GM18520 (cell line): ENCODE measurements around the gene WDR35.

Experiments used
- ATAC-seq: cut with Tn5 transposase; IDR thresholded peaks from one replicate; pipeline ENCODE4 v1.9.1; 2021; ENCODE audit not compliant: unreplicated experiment

WDR35 gene

DNA sequence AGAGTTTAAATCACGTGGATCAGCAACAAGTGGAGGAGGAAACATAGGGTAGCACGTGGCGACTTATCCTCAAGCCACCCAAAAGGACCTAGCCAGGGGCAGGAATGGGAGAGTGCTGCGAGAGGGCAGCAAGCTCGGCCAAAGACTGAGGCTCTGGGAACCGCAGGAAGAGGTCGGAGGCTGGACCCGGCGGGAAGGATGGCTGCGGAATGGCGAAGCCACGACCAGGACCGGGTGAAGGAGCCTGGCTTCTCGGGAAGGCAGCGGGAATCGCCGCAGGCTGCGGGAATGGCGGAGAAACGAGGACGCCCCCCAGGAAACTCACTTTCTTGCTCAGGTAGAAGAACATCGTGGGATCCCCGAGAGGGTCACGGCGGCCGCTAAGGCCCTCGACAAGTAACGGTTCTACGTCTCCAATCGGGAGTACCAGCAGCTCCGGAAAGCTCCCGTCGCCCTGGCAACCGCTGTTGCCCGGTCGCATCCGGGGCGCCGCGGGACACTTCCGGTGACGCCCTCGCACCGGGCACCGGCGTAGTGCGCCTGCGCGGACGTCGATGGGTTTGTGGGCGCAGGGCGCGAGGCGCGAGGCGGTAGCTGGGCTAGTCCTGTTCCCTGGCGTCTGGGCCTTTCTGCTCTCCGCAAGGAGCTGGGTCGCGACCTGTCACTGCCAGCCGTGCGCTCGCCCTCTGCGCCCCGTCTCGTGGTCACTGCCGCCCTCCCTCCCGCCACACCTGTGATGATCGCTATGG lies at the start of gene WDR35:
WDR35 (minus strand) TSS at position 439 of the 749 bp plus-strand sequence; CDS start at position 349, 90 bp downstream.
- ATAC-seq, result peak; percentile 78

DNA sequence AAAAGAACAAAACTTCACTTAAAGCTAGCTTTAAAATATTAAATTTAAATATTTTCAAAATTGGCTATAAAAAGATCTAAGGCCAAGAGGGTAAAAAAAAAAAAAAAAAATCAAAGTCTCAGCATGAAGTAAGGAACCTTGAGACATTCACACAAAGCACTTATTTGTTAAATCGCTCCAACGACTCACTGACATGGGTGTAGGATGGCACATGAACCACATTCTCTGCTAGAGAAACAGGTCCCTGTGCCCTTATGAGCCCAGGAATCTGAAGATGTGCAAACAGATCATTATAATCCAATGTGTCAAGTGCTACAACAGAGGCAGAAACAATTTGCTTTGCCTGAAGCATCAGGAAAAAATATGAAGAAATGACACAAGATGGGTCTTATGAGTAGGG lies 47.8 kb upstream of the WDR35 start:
- no peak for ATAC-seq

DNA sequence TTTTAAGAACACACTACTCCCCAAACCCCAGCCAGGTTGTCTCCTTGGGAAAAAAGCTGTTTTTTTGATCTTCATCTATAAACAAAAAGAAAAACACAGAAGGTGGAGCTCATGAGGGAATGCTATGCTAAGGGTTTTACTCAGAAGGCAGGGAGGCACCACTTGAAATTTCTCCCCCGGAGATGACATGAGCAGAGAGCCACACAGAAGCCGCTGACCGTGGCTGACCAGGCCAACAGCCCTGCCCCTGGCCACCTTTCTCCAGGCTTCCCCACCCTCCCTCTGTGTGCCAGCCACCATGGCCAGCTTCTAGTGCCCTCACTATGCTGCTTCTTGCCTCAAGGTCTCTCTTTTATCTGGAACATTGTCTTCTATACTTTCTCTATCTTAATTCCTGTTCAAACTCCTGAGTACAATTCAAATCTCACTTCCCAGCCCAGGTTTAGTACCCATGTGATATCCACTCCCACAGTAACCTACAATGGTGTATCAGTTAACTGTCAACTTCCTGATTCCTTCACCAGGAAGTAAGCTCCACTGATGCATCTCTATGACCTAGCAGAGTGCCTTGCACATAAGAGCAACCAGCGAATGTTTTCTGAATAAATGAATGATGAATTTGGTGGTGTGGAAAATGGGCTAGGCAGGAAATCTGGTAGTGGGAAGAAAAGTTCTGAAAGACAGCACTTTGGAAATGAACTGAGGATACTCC lies 46.2 kb upstream of the WDR35 start:
- no peak for ATAC-seq

DNA sequence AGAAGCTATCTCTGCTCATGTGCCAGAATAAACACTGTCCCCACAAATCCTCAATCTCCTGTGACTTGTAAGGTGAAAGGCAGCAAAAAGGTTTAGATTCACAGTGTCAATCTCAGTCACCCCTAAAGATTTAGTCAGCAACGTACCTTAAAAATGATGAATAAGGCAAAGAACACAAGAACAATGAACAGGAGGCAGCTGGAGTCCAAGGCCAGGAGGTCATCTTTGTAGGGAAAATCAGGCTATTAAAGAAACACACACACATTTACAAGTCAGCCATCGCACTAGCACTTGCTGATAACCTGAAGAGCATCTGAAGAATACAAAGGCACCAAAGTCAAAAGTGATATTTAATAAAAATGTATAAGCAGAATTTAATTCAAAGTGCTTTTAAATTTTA lies 44.9 kb upstream of the WDR35 start:
- no peak for ATAC-seq

DNA sequence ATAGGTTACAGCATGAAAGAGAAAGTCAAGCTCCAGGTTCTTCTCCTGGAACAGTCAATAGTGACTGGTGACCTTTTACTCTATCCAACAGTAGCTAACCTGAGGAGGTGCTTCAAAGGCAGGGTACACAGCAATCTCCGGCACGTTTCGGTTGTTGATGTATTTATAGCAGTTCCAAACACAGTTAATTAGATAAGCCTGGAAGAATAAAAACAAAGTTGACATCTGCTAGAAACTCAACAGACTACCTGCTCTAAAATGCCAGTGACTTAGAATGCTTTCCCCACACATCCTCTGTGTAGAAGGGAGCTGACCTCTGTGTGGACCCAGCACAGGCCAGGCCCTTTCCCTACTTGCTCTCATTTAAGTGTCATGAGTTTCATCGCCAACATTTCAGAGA lies 44.3 kb upstream of the WDR35 start:
- ATAC-seq, result no peak

DNA sequence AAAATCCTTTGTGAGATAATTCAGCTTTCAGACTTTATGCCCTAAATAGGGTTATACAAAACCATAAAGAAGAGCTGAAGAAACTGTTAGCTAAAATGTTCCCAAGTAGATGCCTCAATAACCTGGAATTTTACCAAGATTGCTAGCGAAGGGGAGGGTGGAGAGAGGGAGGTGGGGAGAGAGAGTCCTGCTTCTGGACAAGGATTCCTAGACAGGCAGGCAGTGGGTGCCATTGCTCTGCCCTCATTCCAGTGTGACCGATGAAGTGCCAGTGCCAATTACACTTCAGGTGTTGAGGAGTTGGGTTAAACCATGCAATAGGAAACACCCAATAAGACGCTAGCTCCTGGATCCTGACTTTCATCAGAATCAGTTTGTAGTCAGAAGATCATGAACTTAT lies 43.4 kb upstream of the WDR35 start:
- no peak for ATAC-seq

DNA sequence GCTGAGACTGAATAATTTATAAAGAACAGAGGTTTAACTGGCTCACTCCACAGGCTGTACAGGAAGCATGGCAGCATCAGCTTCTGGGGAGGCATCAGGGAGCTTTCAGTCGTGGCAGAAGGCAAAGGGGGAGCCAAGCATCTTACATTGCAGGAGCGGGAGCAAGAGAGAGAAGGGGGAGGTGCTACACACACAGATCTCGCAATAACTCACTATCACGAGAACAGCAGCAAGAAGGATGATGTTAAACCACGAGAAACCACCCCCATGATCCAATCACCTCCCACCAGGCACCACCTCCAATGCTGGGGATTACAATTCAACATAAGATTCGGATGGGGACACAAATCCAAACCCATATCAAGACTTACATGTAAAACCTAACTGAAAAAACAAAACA lies 40.3 kb upstream of the WDR35 start:
- ATAC-seq, result no peak

DNA sequence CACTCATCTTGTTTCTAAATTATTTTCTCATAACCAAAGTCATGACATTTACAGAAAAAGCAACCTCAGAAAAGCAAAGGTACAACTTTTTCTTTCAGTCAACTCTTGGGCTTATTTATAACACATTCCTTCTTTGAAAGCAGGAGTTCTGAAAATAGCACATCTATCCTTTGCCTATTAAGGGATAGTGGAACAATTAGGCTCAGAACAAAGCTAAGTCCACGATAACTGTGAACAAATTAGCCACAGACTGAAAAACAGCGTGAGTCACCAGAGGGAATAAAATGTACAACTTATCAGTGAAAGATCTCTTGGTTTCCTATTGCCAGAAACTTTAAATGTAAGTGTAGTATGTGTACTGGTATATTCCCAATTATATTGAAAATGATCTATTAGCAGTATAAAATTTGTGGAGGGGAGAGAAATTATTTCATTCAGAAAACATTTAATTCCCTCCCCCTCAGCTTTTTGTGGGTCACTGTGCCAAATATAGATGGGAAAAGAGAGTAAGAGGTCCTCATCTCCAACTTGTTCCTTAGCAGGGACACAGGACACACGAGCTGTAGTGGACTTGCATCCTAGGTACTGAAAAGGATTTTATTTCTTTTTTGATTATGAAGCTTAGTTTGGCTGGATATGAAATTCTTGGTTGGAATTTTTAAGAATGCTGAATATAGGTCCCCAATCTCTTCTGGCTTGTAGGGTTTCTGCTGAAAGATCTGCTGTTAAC lies 38.0 kb upstream of the WDR35 start:
- ATAC-seq, result no peak

DNA sequence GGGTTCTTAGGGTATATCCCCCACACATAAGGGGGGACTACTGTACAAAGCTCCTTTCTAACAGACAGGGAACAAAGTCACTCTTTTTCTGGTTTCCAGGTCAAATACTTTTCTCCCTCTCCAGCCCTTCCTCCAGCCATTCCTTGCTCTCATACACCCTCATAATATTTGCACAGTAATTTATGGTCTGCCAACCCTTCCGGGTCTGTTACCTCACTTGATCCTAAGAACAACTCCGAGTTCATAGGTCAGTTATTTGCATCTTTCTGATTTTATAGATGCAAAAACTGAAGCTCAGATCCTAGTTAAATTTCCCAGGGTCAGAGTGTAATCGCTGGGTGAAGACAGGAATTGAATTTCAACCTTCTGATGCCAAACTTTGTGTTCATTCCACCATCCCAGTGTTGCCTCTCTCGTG lies 37.4 kb upstream of the WDR35 start:
- ATAC-seq, result no peak

DNA sequence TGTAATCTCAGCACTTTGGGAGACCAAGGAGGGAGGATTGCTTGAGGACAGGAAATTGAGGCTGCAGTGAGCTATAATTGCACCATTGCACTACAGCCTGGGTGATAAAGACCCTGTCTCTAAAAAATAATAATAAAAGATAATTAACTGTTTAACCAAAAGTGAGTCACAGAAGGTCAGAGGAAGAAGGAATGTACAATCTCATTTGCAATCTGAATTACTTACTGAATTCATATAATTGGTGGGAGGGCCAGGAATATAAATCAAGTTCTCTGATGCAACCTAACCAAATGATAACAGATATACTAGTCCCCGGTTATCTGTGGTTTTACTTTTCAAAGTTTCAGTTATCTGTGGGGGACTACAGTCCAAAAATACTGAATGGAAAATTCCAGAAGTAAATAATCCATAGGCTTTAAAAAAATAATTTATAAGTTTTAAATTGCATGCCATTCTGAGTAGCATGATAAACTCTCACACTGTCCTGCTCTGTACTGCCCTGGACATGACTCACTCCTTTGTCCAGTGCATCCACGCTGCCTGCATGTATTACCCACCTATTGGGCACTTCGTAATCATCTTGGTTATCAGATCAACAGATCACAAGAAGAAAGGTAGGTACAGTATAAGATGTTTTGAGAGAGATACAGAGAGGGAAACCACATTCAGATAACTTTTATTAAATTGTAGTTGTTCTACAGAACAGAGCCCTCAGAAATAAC lies 35.3 kb upstream of the WDR35 start:
- ATAC-seq, result no peak

DNA sequence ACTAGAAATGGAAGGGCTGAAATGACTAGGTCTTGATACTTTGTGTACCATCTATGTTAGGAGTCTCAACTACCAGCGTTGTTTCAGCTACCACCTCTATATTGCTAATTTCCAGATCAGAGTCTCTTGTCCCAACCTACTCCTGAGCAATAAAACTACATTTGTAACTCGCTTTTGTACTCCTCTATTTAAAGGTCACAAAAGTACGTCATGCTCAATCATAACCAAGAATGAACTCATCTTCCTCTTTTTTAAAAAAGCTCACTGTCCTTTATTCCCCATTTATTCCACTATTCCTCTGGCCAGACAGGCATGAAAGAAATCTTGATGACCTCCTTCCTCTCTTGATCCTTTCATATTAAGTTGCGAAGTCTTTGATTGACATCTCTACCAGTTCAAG lies 33.8 kb upstream of the WDR35 start:
- ATAC-seq, result no peak

DNA sequence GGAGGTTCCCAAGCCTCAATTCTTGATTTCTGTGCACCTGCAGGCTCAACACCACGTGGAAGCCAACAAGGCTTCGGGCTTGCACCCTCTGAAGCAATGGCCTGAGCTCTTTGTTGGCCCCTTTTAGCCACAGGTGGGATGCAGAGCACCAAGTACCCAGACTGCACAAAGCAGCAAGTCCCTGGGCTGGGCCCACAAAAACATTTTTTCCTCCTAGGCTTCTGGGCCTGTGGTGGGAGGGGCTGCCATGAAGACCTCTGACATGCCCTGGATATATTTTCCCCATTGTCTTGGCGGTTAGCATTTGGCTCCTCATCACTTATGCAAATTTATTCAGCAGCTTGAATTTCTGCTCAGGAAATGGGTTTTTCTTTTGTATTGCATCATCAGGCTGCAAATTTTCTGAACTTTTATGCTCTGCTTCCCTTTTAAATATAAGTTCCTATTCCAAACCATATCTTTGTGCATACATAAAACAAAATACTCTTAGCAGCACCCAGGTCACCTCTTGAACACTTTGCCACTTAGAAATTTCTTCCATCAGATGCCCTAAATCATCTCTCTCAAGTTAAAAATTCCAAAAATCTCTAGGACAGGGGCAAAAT lies 31.6 kb upstream of the WDR35 start:
- ATAC-seq, result no peak

DNA sequence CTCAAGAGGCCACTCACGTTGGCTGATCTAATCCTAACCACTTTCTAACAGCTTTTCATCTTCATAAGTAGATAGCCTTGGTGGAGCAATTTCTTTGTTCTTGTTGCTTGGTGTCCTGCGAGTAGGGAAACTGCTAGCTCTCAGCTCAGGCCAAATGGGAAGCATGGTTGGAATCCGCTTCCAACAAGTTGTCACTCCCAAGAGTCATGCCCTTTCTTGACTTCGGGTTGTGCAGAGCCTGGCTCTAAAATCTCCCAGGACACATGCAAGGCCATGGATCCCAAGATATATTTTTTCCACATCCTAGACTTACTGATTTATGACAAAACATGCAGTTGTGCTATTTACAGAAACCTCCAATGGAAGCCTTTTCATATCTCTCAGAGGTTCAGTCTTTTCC lies 29.8 kb upstream of the WDR35 start:
- ATAC-seq, result no peak

DNA sequence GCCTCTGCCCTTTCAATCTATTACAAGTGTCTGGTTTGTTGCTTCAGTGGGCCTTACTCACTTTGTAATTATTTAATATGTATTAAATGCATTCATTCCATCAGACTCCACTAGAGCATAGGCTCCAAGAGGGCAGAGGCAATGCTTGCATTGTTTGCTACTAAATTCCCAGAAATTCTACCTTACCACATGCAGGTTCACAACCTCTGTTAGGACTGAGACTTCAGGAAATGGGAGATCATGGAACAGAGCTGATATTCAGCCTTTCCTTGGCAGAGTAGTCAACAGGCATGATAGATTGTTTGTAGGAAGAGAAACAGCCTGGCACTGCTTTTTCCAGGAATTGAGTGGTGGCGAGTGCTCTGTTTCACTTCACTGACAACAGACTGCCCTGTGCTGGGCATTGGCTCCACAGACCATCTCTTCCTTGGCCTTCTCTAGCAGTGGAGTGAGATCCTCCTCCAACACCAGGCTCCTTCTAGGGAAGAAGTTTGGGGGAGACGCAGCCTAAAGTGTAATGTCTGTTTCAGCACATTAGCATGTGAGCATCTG lies 28.8 kb upstream of the WDR35 start:
- ATAC-seq, result no peak

DNA sequence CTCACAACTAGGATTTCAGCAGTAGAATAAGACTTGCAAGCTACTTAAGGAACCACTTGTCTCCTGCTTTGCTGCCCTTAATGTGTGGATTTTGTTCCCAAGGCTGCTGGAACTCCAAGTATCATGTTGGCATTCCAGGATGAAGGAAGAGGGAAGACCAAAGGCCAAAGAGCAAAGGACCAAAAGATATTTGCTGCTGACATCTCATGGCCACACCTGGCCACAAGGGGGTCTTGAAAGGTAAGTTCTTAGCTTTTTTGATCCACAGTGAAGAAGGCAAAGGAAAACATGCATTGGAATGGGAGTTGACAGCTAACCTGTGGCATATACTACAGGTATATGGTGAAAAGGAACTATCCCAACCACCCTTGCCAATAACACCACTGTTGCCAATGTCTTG lies 26.4 kb upstream of the WDR35 start:
- ATAC-seq, result no peak

DNA sequence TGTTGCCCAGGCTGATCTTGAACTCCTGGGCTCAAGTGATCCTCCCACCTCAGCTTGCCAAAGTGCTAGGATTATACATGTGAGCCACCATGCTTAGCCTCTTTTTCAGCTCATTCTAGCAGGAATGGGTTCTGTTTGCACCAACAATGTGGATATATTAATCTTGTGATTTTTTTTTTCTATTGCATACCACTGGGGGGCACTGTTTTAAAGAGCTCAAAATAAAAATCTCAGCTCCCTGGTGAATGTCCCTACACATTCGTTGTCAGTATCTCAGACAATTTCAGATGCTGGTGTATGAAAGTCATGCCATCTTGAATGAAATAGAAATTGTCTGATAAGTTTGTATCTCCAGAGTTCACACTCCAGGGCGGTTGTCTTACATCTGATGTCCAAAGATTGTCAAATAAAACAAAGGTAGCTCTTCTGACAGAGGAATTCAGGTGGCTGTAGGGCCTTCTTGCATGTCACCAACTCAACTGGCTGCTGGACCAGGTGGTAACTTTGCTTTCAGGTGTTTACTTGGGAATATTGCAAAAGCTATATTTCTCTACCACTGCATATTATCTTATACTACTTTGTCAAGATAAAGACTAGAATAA lies 25.7 kb upstream of the WDR35 start:
- ATAC-seq, result no peak

DNA sequence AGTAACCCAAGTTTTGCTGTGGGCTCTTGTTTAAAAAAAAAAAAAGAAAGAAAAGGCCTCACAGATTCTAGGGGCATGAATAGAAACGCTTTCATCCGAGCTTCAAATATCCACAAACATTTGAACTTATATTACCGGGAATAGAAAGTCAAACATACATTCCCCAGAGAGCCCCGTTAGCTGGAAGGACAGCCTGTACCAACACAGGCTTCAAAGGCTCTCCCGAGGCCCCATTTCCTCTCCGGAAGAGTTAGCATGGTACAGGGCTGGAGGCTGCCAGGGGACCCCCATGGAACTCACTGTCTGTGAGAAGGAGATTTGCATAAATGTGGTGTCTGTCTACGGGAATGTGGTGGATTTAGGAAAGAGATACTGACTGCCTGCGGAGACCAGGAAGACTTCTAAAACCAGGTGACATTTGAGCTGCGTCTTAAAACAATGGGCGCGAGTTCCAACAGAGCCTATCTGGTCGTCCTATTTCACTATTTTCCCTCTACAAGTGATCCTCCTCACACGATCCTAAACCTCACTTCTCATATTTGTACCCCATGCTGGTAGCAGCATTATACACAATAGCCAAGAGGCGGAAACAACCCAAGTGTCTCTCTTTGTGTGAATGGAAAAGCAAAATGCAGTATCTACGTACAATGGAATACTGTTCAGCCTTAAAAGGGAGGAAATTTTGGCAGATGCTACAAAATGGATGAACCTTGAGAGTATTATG lies 23.4 kb upstream of the WDR35 start:
- ATAC-seq, result no peak

DNA sequence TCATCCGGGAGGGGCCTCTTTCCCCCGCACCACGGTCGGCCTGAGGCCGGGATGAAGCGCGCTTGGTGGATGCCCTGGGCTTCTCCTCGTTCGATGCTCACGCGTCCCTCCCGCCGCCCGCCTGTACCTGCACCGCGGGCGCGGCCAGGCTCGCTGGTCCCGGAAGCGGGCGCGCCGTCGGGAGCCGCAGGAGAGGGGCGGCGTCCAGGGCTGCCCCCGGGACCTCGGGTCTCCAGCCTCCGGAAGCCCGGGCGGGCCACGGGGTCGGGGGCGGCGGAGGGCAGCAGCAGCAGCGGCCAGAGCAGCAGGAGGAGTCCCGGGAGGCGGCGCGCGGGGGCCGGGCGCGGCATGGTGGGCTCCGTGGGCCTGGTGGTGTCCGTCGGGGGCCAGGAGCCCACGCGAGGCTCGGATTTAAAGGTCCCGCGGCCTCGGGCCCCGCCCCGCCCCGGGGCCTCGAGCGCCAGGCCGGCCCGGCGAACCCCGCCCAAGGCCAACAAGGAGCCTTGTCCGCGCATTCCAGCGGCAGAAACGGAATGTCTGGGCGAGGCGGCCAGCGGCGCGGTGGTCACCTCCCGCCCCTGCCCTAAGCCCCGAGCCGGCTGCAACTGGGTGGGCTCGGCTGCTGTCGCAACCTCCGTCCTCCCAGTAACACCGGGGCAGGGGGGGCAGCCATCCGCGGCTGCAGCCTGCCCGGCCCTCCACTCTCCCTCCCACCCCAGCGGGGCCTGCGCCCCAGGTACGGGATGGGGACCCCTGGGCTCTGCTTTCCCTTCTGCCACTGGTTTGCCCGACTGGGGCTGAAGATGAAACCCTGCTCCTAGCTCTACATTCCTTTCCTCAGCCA lies 22.6 kb upstream of the WDR35 start, which contains the start of gene MATN3:
MATN3 (minus strand) TSS at position 387 of the 844 bp plus-strand sequence; CDS start at position 350, 37 bp downstream.
- no peak for ATAC-seq

DNA sequence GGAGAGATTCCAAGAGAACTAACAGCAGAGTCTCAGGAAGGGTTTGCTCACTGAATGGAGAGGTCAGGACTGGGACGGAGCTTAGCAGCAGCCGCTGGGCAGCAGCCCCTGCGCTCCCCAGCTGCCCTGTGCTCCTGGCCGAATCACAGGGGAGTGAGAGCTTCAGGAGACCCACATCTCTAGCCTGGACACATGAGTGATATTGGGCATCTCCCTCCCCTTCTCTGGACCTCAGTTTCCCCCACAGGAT lies 22.1 kb upstream of the WDR35 start:
- ATAC-seq, result no peak
